Effector memory CD4-positive, alpha-beta T cell (primary cell): ENCODE measurements around the gene FGD4.

ENCODE experiments used
- DNase-seq, 3 donors: peaks; one replicate each; pipeline ENCODE4 v3.0.0-alpha.2; 2020
- H3K27ac ChIP-seq: 2 replicates; pipeline ENCODE4 v1.7.0; 2013; ENCODE audit warnings: mild to moderate bottlenecking, low read length, moderate library complexity; ENCODE audit not compliant: insufficient read depth, poor library complexity, severe bottlenecking
- H3K27me3 ChIP-seq: replicated peaks from 2 replicates; pipeline ENCODE4 v1.7.0; 2013; ENCODE audit warnings: mild to moderate bottlenecking, low read length; ENCODE audit not compliant: insufficient read depth, control insufficient read depth, poor library complexity, severe bottlenecking
- H3K36me3 ChIP-seq: 2 replicates; pipeline ENCODE4 v1.7.0; 2013; ENCODE audit warnings: mild to moderate bottlenecking, low read length, moderate library complexity; ENCODE audit not compliant: control insufficient read depth, insufficient read depth
- H3K4me1 ChIP-seq: 2 replicates; pipeline ENCODE4 v1.7.0; 2013; ENCODE audit warnings: low read length, mild to moderate bottlenecking; ENCODE audit not compliant: control insufficient read depth, insufficient read depth, poor library complexity, severe bottlenecking
- H3K4me3 ChIP-seq: 2 replicates; pipeline ENCODE4 v1.7.0; 2013; ENCODE audit warnings: low read length, low read depth, mild to moderate bottlenecking; ENCODE audit not compliant: insufficient read depth, poor library complexity, severe bottlenecking
- H3K9me3 ChIP-seq: 2 replicates; pipeline ENCODE4 v1.7.0; 2013; ENCODE audit warnings: mild to moderate bottlenecking, low read length, moderate library complexity; ENCODE audit not compliant: control insufficient read depth

FGD4 gene

DNA sequence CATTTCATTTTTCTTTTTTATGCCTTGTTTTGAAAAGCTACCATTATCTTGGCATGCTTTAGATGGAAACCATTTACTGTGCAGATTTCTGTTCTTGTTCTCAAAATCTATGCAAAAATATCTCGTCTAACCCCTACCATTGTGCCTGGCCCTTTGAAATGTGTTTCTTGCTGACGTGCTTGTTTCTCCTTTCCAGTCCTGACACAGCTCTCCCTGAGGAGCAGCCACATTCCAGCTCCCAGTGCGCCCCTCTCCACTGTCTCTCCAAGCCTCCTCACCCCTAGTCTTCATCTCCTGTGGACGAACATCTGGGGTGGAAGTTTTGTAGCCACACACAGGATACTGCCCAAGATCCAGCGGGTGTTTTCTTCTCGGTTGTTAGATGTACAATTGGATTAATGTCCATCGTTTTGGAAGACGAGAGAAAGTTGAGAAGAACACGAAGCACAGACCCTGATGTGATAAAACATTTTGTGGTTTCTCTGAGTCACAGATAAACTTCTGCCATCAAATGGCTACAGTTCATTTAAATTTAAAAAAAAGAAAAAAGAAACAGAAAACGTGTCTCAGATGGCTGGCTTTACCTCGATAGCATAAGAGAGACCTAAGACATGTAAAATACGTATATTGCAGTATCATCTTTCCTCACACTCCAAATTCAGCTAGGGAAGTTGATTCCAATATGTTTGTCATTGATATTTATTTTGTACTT, 21.9 kb upstream of the FGD4 start:
- no peak overlapping the region for H3K27ac ChIP-seq
- H3K36me3 ChIP-seq: no peaks in the 10 kb centered on the region
- H3K27me3 ChIP-seq: no peaks in the 10 kb centered on the region
- no peaks in the 10 kb centered on the region for H3K4me1 ChIP-seq
- no peaks in the 10 kb centered on the region for H3K9me3 ChIP-seq
- no peak for DNase-seq
- H3K4me3 ChIP-seq: no peak overlapping the region

DNA sequence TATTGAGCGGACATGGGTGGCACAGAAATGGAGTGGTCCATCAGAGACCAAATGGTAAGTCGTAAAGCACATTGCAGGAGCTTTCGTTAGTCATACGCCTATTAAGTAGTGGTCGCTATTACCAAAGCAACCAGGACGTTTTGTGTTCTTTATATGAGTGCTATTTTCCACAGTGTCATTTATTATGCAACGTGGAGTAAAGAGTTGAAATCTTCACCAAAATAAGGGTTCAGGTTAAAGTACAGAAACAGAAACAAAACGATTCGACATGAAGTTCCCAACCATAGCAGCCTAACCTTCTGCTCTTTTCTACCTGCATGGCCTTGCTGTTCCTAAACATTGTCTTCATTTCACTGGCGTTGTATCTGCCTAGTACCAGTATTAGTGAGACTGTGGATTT, 20.1 kb upstream of the FGD4 start:
- H3K4me1 ChIP-seq: no peaks in the 10 kb centered on the region
- H3K9me3 ChIP-seq: no peaks in the 10 kb centered on the region

DNA sequence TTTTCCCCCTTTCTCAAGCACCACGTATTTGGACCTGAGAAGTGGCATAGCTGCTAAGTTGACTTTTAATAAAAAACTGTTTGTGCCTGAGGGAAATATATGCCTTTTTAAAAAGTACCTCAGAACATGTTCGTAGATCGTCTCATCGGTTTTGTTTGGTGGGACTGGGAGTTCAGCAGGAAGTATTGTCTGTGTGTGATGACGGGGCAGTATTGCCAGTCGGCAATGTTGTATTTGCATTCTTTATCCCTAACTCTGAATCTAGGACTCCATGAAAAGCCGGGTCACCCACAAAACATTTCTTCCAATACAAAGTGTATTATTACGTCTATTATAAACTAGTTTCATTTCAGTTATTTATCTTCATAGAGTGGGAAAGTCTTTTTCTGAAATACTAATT, 19.7 kb upstream of the FGD4 start:
- no peaks in the 10 kb centered on the region for H3K27me3 ChIP-seq
- no peaks in the 10 kb centered on the region for H3K4me1 ChIP-seq
- H3K27ac ChIP-seq: no peak overlapping the region
- H3K9me3 ChIP-seq: no peaks in the 10 kb centered on the region
- no peaks in the 10 kb centered on the region for H3K36me3 ChIP-seq
- H3K4me3 ChIP-seq: no peak overlapping the region
- DNase-seq: no peak

More for the DNA sequence above, 20.1 kb upstream of the FGD4 start:
- H3K36me3 ChIP-seq: no peaks in the 10 kb centered on the region
- H3K4me3 ChIP-seq: no peak overlapping the region
- no peak overlapping the region for H3K27ac ChIP-seq
- DNase-seq: no peak
- no peaks in the 10 kb centered on the region for H3K27me3 ChIP-seq

DNA sequence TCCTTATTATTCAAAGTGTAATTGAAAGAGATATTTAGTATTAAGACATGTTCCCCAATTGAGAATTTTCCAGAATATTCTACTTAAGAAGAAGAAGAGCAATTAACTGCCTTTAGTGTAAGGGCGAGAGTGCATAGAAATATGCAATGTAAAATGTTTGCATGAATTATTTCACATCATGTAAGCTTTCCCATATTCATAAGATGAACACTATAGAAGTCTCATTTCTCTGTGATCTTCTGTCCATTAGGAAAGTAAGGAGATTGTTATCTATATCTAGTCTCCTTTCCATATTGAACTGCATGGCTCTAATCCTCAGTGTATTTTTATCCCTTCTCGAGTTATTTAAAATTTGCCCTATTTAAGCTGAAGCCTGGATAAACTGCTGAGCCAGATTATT, 17.1 kb upstream of the FGD4 start:
- Histone ChIP-seq H3K27ac (no peak overlapping the region), H3K36me3 (no peaks in the 10 kb centered on the region), H3K4me3 (no peak overlapping the region), H3K27me3 (no peaks in the 10 kb centered on the region), H3K9me3 (no peaks in the 10 kb centered on the region), H3K4me1 (no peaks in the 10 kb centered on the region)
- DNase-seq: no peak

DNA sequence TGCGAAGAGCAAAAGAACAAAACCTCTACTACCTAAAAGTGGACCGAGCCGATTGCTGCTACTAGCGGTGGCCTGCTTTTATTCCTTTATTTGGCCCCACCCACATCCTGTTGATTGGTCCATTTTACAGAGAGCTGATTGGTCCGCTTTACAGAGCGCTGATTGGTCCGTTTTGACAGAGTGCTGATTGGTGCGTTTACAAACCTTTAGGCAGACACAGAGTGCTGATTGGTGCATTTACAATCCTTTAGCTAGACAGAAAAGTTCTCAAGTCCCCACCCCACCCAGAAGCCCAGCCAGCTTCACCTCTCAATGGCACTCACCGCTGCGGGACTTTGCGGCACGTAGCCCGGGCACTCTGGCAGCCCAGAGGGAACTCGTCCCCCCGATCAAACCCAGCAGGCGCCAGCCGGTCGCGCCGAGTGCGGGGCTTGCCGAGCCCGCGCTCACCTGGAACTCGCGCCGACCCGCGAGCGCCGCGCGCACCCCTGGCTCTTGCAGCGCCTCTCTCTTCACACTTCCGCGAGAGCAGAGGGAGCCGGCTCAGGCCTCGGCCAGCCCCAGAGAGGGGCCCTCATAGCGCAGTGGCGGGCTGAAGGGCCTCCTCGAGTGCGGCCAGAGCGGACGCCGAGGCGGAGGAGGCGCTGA, 8.7 kb upstream of the FGD4 start:
- Histone ChIP-seq H3K4me1 (peaks cover 4% of the 10 kb centered on the region), H3K4me3 (peak overlapping the region; percentile 37), H3K9me3 (no peaks in the 10 kb centered on the region), H3K27ac (no peak overlapping the region), H3K27me3 (no peaks in the 10 kb centered on the region), H3K36me3 (no peaks in the 10 kb centered on the region)
- no peak for DNase-seq

DNA sequence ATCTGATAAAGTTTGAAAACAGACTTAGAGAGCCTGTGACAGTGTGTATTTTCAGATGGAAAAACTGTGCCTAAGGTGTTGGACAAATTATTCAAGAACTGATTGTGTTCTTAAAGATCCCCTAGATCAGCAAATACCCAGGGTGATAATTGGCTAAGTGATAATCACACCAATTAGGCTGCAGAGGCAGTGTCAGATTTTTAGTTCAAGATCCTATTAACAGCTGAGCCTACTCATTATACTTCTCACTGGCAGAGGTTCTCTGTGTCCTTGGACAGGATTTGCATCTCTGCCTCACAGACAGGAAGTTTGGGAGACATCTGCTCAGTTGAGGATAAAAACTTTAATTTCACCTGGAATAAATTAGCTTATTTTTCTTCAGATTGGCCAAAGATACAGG, 4.3 kb upstream of the FGD4 start:
- no peak for DNase-seq
- H3K4me3 ChIP-seq: no peak overlapping the region
- no peaks in the 10 kb centered on the region for H3K36me3 ChIP-seq
- peaks cover 10% of the 10 kb centered on the region for H3K4me1 ChIP-seq
- peaks cover 3% of the 10 kb centered on the region for H3K27me3 ChIP-seq
- no peaks in the 10 kb centered on the region for H3K9me3 ChIP-seq
- H3K27ac ChIP-seq: no peak overlapping the region

DNA sequence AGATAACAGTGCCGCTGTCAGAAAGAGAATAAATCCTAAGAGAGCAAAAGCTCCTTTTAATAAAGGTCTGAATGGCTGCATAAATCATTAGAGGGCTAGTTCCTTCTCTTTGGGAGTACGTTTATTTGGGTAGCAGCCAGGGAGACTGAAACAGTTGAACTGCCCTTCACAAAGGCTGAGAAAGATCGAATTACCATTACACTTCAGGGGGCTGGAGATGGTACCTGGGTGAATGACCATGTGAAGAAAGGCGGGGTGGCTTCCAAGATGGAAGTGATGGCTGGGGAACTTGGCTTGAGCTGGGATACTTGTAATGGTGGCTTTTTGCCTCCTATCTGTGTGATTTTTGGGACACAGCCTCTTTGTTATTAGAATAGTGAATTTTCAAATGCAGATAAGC, 1.7 kb upstream of the FGD4 start:
- Histone ChIP-seq H3K4me3 (no peak overlapping the region), H3K27me3 (peaks cover 7% of the 10 kb centered on the region), H3K4me1 (peaks cover 9% of the 10 kb centered on the region), H3K36me3 (no peaks in the 10 kb centered on the region), H3K9me3 (no peaks in the 10 kb centered on the region), H3K27ac (no peak overlapping the region)
- no peak for DNase-seq

DNA sequence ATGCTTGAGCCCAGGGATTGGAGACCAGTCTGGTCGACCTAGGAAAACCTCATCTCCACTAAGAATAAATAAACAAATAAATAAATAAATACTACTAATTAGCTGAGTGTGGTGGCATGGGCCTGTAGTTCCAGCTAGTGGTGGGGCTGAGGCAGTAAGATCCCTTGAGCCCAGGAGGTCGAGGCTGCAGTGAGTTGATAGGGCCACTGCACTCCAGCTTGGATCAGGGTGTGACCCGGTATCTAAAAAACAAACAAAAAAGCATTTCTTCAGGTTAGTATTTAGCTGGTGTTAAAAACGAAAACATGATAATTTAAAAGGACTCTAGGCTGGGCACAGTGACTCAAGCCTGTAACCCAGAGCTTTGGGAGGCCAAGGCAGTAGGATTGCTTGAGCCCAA, 1.2 kb upstream of the FGD4 start:
- Histone ChIP-seq H3K36me3 (no peaks in the 10 kb centered on the region), H3K9me3 (no peaks in the 10 kb centered on the region), H3K27ac (no peak overlapping the region), H3K27me3 (peaks cover 7% of the 10 kb centered on the region), H3K4me3 (no peak overlapping the region), H3K4me1 (peaks cover 9% of the 10 kb centered on the region)
- no peak for DNase-seq

DNA sequence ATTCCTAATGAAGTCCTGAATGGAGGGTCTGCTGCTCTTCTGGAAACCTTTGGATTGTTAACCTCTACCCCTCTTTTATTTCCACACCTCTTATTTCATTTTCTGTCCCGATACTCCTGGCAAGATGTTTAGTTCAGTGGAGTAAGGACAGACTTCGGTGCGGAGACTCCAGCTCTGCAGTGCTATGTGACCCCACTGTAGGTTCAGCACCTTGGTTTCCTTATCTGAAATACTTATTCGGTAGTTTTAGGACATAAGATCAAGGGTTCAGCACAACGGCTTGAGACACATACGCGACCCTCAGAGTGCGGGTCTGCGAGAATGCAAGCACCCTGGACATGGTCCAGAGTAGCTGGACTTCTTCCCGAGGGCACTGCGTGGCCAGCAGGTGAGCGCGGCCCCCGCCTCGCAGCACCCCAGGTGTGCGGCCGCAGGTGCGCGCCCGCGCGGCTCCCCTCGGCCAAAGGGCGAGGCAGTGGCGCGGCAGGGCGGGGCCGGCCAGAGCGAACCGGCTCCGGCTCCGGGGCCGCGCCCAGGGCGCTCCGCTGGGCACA, 465 bp upstream of the FGD4 start:
- no peak for DNase-seq
- Histone ChIP-seq H3K27ac (no peak overlapping the region), H3K4me1 (peaks cover 9% of the 10 kb centered on the region), H3K4me3 (peak overlapping the region; percentile 67), H3K9me3 (no peaks in the 10 kb centered on the region), H3K27me3 (peaks cover 7% of the 10 kb centered on the region), H3K36me3 (no peaks in the 10 kb centered on the region)

DNA sequence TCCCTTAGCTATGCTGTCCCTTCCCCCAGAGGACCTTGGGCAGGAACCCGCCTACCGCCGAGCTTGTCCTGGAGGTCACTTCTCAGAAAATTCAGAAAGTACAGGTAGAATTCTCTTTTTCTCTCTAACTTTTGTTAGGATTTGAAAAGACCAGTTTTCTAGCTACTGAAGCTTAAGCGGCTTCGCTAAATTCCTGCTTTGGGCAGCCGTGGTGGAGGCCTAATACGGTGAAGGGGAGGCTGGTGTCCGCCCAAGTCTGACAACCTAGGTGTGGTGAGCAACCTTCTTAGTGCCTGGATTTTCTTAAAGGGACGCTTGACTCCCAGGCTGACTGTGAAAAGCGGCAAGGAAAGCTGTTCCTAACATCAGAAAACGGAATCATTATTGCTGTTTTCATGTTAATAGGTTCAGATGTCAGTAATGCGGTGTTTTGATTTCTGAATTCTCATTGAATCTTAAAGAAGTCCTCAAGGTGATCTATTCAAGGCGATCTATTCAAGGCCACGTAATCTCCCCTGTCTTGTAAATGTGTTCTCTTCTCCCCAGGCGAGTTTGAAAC, 835 bp downstream of the FGD4 start:
- DNase-seq: no peak
- no peaks in the 10 kb centered on the region for H3K36me3 ChIP-seq
- no peak overlapping the region for H3K27ac ChIP-seq

More for the DNA sequence above, 835 bp downstream of the FGD4 start:
- peaks cover 9% of the 10 kb centered on the region for H3K4me1 ChIP-seq
- H3K9me3 ChIP-seq: no peaks in the 10 kb centered on the region
- peaks cover 7% of the 10 kb centered on the region for H3K27me3 ChIP-seq
- peak overlapping the region; percentile 67 for H3K4me3 ChIP-seq
